Measurements from ENCODE around the gene NTSR1. TPM values are rescaled to one million over a fixed set of nuclear protein-coding genes. Genes with fewer than 3 reads are reported as not detected.

The NTSR1 gene
- total and polyA plus RNA-seq, 2 donors (not counting 1 experiment from before 2014, with no cell fraction given), result not detected

GRCh38 chr20:62706857-62707256 is 1.8 kb upstream of the NTSR1 start:
- H3K27ac ChIP-seq (ENCODE audit: low read length in 2 of 2), result no peak overlapping the region
- no peak overlapping the region for H2AFZ ChIP-seq (ENCODE audit: insufficient read depth, low read depth, low read length, poor library complexity, severe bottlenecking)
- Mint-ChIP-seq H3K4me3 (no peak overlapping the region), H3K27ac (no peak overlapping the region), H3K4me1 (peaks cover 4% of the 10 kb centered on the region), H3K9me3 (ENCODE audit: insufficient read depth) (no peaks in the 10 kb centered on the region), H3K27me3 (peaks cover 37% of the 10 kb centered on the region)
- H3K9me3 ChIP-seq (ENCODE audit: control extremely low read depth in 1 of 3, control insufficient read depth in 2 of 3, insufficient read depth in 1 of 3, low read length in 2 of 3), result no peaks in the 10 kb centered on the region
- intact Hi-C loops (cut with micrococcal nuclease), result no loop called here
- DNase-seq (no peak), ATAC-seq (ENCODE audit: low read depth) (no peak)
- peaks cover 0 to 35% (median 11%) of the 10 kb centered on the region in 4 experiments for H3K27me3 ChIP-seq (replicated peaks in 1 of 4; ENCODE audit: control extremely low read depth in 1 of 4, control insufficient read depth in 3 of 4, insufficient read depth in 4 of 4, low read length in 3 of 4)
- ChIA-PET POLR2A (no interaction called here), CTCF (no interaction called here)
- H3K79me2 ChIP-seq (ENCODE audit: control insufficient read depth, insufficient read depth, low read length), result no peaks in the 10 kb centered on the region
- H4K20me1 ChIP-seq (ENCODE audit: control insufficient read depth, insufficient read depth, low read length, poor library complexity, severe bottlenecking), result no peaks in the 10 kb centered on the region
- no peak overlapping the region for H3K4me2 ChIP-seq (replicated peaks; ENCODE audit: low read depth, low read length, poor library complexity, severe bottlenecking)
- TF ChIP-seq EZH2 (IDR thresholded peaks at IDR 0.05; ENCODE audit: borderline replicate concordance, insufficient read depth, low read depth, low read length, poor library complexity, severe bottlenecking) (no peak), CTCF (IDR thresholded peaks at IDR 0.05) (no peak)
- no peak overlapping the region for H3K9ac ChIP-seq (ENCODE audit: low read length)
- peaks cover 0 to 4% of the 10 kb centered on the region in 2 donors for H3K4me1 ChIP-seq (ENCODE audit: control insufficient read depth in 2 of 2, insufficient read depth in 2 of 2, low read length in 2 of 2)
- WGBS (ENCODE audit: insufficient coverage), result 82% methylated on average over 12 of the region's 12 CpGs
- no peak overlapping the region for H3K4me3 ChIP-seq (ENCODE audit: control extremely low read depth in 1 of 5, extremely low read depth in 1 of 5, insufficient read depth in 1 of 5, low read depth in 2 of 5, low read length in 4 of 5)
- H3K36me3 ChIP-seq (replicated peaks in 1 of 2; ENCODE audit: control extremely low read depth in 1 of 2, control insufficient read depth in 1 of 2, extremely low read depth in 1 of 2, insufficient read depth in 2 of 2, low read length in 1 of 2), result no peaks in the 10 kb centered on the region

- H3K4me1 ChIP-seq (ENCODE audit: control insufficient read depth in 2 of 2, insufficient read depth in 2 of 2, low read length in 2 of 2), result peaks cover 0 to 4% of the 10 kb centered on the region in 2 donors
- H3K79me2 ChIP-seq (ENCODE audit: control insufficient read depth, insufficient read depth, low read length), result no peaks in the 10 kb centered on the region
- no peak overlapping the region for H3K4me3 ChIP-seq (ENCODE audit: control extremely low read depth in 1 of 5, extremely low read depth in 1 of 5, insufficient read depth in 1 of 5, low read depth in 2 of 5, low read length in 4 of 5)
- WGBS (ENCODE audit: insufficient coverage), result 60% methylated on average over 14 of the region's 16 CpGs
- DNase-seq (no peak), ATAC-seq (ENCODE audit: low read depth) (no peak)
- no peaks in the 10 kb centered on the region for H3K9me3 Mint-ChIP-seq (ENCODE audit: insufficient read depth)
- no peak overlapping the region for H3K27ac ChIP-seq (ENCODE audit: low read length in 2 of 2)
- H3K36me3 ChIP-seq (replicated peaks in 1 of 2; ENCODE audit: control extremely low read depth in 1 of 2, control insufficient read depth in 1 of 2, extremely low read depth in 1 of 2, insufficient read depth in 2 of 2, low read length in 1 of 2), result no peaks in the 10 kb centered on the region
- peaks cover 0 to 35% (median 11%) of the 10 kb centered on the region in 4 experiments for H3K27me3 ChIP-seq (replicated peaks in 1 of 4; ENCODE audit: control extremely low read depth in 1 of 4, control insufficient read depth in 3 of 4, insufficient read depth in 4 of 4, low read length in 3 of 4)
- H3K9me3 ChIP-seq (ENCODE audit: control extremely low read depth in 1 of 3, control insufficient read depth in 2 of 3, insufficient read depth in 1 of 3, low read length in 2 of 3), result no peaks in the 10 kb centered on the region
- H3K27me3 Mint-ChIP-seq, result peaks cover 41% of the 10 kb centered on the region
- no peak for TF ChIP-seq EZH2 (IDR thresholded peaks at IDR 0.05; ENCODE audit: borderline replicate concordance, insufficient read depth, low read depth, low read length, poor library complexity, severe bottlenecking)
- TF ChIP-seq CTCF (IDR thresholded peaks at IDR 0.05), result no peak
- H3K4me1 Mint-ChIP-seq, result peaks cover 4% of the 10 kb centered on the region
- H3K9ac ChIP-seq (ENCODE audit: low read length), result no peak overlapping the region
- intact Hi-C loops (cut with micrococcal nuclease), result no loop called here
- no peak overlapping the region for H2AFZ ChIP-seq (ENCODE audit: insufficient read depth, low read depth, low read length, poor library complexity, severe bottlenecking)
- ChIA-PET POLR2A (no interaction called here), CTCF (no interaction called here)
- H3K27ac Mint-ChIP-seq, result no peak overlapping the region
- no peak overlapping the region for H3K4me3 Mint-ChIP-seq
- H3K4me2 ChIP-seq (replicated peaks; ENCODE audit: low read depth, low read length, poor library complexity, severe bottlenecking), result no peak overlapping the region
- H4K20me1 ChIP-seq (ENCODE audit: control insufficient read depth, insufficient read depth, low read length, poor library complexity, severe bottlenecking), result no peaks in the 10 kb centered on the region
Measured at GRCh38 chr20:62707276-62707920, 1.2 kb upstream of the NTSR1 start.

Measured in B cell (primary cell).